HEK293 (cell line): ENCODE data around the gene C20orf204.
A peak's percentile ranks its signal among the peaks of the same experiment; 100 is the strongest.

ENCODE experiments used
- CTCF ChIA-PET: fragments of 350-600 bp; formaldehyde crosslinking; extraction: SDS; loops from one replicate; lab custom pipeline; 2021; ENCODE audit warnings: antibody characterized with exemption; lab: Yijun Ruan, JAX
- POLR2A ChIA-PET: fragments of 300-600 bp; formaldehyde crosslinking; extraction: SDS; loops from one replicate; lab custom pipeline; 2020; ENCODE audit warnings: antibody characterized with exemption, inconsistent platforms; lab: Yijun Ruan, JAX
- H3K27ac ChIP-seq: fragments of 200-500 bp; sonication (Bioruptor generic); 2 replicates; pipeline ENCODE4 v1.5.1; 2014; ENCODE audit warnings: low read depth, low read length, control low read depth, inconsistent platforms; ENCODE audit errors: extremely low read depth
- H3K36me3 ChIP-seq, 2 experiments: fragments of 200-500 bp in 1 of 2; sonication (Bioruptor generic) in 1 of 2; 1 replicate in 1 of 2; 2 replicates in 1 of 2; pipeline ENCODE4 v1.5.1; 2014 to 2017; ENCODE audit warnings: inconsistent platforms in 2 of 2, low read length in 2 of 2; ENCODE audit not compliant: control insufficient read depth in 2 of 2, insufficient read depth in 1 of 2
- H3K4me1 ChIP-seq: fragments of 200-500 bp; sonication (Bioruptor generic); 2 replicates; pipeline ENCODE4 v1.5.1; 2014; ENCODE audit warnings: mild to moderate bottlenecking, low read length, inconsistent platforms; ENCODE audit not compliant: control insufficient read depth, insufficient read depth
- H3K4me3 ChIP-seq: 2 replicates; pipeline ENCODE4 v1.5.1; 2011; ENCODE audit warnings: low read depth, mild to moderate bottlenecking, control low read depth, low read length, moderate library complexity
- H3K9me3 ChIP-seq: fragments of 200-500 bp; sonication (Bioruptor generic); 2 replicates; pipeline ENCODE4 v1.5.1; 2014; ENCODE audit warnings: low read depth, low read length, inconsistent platforms; ENCODE audit not compliant: control insufficient read depth, insufficient read depth
- GLIS1 ChIP-seq: fragments of 450-650 bp; formaldehyde crosslinking; IDR thresholded peaks from 2 replicates; pipeline ENCODE4 v1.5.1; 2016; ENCODE audit warnings: missing biosample characterization, missing genetic modification characterization
- GLIS2 ChIP-seq: fragments of 450-650 bp; formaldehyde crosslinking; IDR thresholded peaks from 2 replicates; pipeline ENCODE4 v1.5.1; 2016; ENCODE audit warnings: missing biosample characterization, missing genetic modification characterization
- HOXA7 ChIP-seq: sonication (generic); formaldehyde crosslinking; IDR thresholded peaks from 2 replicates; pipeline ENCODE4 v1.8.1; 2022; ENCODE audit warnings: missing genetic modification reagents, borderline replicate concordance
- KLF1 ChIP-seq: fragments of 450-650 bp; formaldehyde crosslinking; IDR thresholded peaks from 2 replicates; pipeline ENCODE4 v1.5.1; 2016; ENCODE audit warnings: missing biosample characterization, missing genetic modification characterization
- PRDM1 ChIP-seq: fragments of 450-650 bp; formaldehyde crosslinking; IDR thresholded peaks from 2 replicates; pipeline ENCODE4; 2016; ENCODE audit warnings: missing biosample characterization, missing genetic modification characterization
- SP2 ChIP-seq: fragments of 450-650 bp; formaldehyde crosslinking; IDR thresholded peaks from 2 replicates; pipeline ENCODE4 v1.5.1; 2016; ENCODE audit warnings: missing biosample characterization, missing genetic modification characterization
- YY2 ChIP-seq: fragments of 450-650 bp; formaldehyde crosslinking; IDR thresholded peaks from 2 replicates; pipeline ENCODE4 v1.5.1; 2016; ENCODE audit warnings: missing biosample characterization, missing genetic modification characterization
- ZBTB17 ChIP-seq: fragments of 450-650 bp; formaldehyde crosslinking; IDR thresholded peaks from 2 replicates; pipeline ENCODE4 v1.5.1; 2016; ENCODE audit warnings: missing biosample characterization, missing genetic modification characterization
- ZNF10 ChIP-seq: fragments of 450-650 bp; formaldehyde crosslinking; IDR thresholded peaks from 2 replicates; pipeline ENCODE4 v1.5.1; 2017; ENCODE audit warnings: missing biosample characterization, missing genetic modification characterization
- ZNF138 ChIP-seq: fragments of 450-650 bp; formaldehyde crosslinking; IDR thresholded peaks from 2 replicates; pipeline ENCODE4 v1.5.1; 2016; ENCODE audit warnings: missing biosample characterization, missing genetic modification characterization, borderline replicate concordance
- ZNF211 ChIP-seq: fragments of 450-650 bp; formaldehyde crosslinking; IDR thresholded peaks from 2 replicates; pipeline ENCODE4 v1.5.1; 2016; ENCODE audit warnings: low read depth, missing biosample characterization, missing genetic modification characterization
- ZNF292 ChIP-seq: fragments of 450-650 bp; formaldehyde crosslinking; IDR thresholded peaks from 2 replicates; pipeline ENCODE4 v1.5.1; 2016; ENCODE audit warnings: low read depth, missing biosample characterization, missing genetic modification characterization, borderline replicate concordance
- ZNF341 ChIP-seq: fragments of 450-650 bp; formaldehyde crosslinking; IDR thresholded peaks from 2 replicates; pipeline ENCODE4; 2016; ENCODE audit warnings: low read depth, missing biosample characterization, missing genetic modification characterization
- TF ChIP-seq, protein P1 (sequence below): fragments of 450-650 bp; formaldehyde crosslinking; IDR thresholded peaks from 2 replicates; pipeline ENCODE4 v1.5.1; 2016; ENCODE audit warnings: missing biosample characterization, missing genetic modification characterization
- TF ChIP-seq, protein P2 (sequence below): fragments of 450-650 bp; formaldehyde crosslinking; IDR thresholded peaks from 2 replicates; pipeline ENCODE4 v1.5.1; 2016; ENCODE audit warnings: missing biosample characterization, missing genetic modification characterization
- TF ChIP-seq, protein P3 (sequence below): sonication (generic); formaldehyde crosslinking; IDR thresholded peaks from 2 replicates; pipeline ENCODE4 v1.8.1; 2022; ENCODE audit warnings: mild to moderate bottlenecking, moderate library complexity, missing genetic modification reagents
- TF ChIP-seq, protein P4 (sequence below): fragments of 450-650 bp; formaldehyde crosslinking; IDR thresholded peaks from 2 replicates; pipeline ENCODE4 v1.5.1; 2017; ENCODE audit warnings: missing biosample characterization, missing genetic modification characterization

C20orf204 gene

DNA sequence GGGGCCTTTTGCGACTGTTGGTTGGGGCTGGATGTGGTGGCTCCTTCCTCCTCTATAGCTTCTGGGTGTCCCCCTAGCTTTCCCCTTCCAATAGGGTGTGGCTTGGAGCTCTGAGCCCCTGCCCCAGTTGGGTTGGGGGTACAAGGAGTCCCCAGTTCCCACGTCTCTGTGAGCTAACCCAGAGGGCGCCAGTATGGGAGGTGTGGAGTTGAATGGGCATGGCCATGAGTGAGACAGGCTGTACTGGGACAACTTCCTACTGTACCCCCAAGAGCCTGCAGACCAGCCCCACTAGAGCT, 1.2 kb downstream of the C20orf204 start:
- Histone ChIP-seq H3K4me3 (no peak overlapping the region), H3K4me1 (peaks cover 7% of the 10 kb centered on the region; the same call in 1 of the 2 replicates), H3K9me3 (no peaks in the 10 kb centered on the region), H3K27ac (no peak overlapping the region), H3K36me3 (peaks cover 0 to 30% of the 10 kb centered on the region in 2 experiments; a peak in 2 of 3 replicates)
- ChIA-PET CTCF (interaction anchor here (0.7 to 2.1 kb wide), 4 partner anchors 18 to 187 kb away, joined by 3 to 6 read pairs (median 4); partner anchors contain the start of gene PRPF6), POLR2A (no interaction called here)
- TF ChIP-seq, protein P1, sequence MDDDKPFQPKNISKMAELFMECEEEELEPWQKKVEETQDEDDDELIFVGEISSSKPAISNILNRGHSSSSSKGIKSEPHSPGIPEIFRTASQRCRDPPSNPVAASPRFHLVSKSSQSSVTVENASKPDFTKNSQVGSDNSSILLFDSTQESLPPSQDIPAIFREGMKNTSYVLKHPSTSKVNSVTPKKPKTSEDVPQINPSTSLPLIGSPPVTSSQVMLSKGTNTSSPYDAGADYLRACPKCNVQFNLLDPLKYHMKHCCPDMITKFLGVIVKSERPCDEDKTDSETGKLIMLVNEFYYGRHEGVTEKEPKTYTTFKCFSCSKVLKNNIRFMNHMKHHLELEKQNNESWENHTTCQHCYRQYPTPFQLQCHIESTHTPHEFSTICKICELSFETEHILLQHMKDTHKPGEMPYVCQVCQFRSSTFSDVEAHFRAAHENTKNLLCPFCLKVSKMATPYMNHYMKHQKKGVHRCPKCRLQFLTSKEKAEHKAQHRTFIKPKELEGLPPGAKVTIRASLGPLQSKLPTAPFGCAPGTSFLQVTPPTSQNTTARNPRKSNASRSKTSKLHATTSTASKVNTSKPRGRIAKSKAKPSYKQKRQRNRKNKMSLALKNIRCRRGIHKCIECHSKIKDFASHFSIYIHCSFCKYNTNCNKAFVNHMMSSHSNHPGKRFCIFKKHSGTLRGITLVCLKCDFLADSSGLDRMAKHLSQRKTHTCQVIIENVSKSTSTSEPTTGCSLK, result no peak
- TF ChIP-seq ZNF292 (tag by site-specific recombination) (no peak), ZNF138 (tag by site-specific recombination) (no peak), HOXA7 (CRISPR knock-in tag) (no peak), YY2 (tag by site-specific recombination) (no peak), PRDM1 (tag by site-specific recombination) (no peak)
- TF ChIP-seq, protein P2, sequence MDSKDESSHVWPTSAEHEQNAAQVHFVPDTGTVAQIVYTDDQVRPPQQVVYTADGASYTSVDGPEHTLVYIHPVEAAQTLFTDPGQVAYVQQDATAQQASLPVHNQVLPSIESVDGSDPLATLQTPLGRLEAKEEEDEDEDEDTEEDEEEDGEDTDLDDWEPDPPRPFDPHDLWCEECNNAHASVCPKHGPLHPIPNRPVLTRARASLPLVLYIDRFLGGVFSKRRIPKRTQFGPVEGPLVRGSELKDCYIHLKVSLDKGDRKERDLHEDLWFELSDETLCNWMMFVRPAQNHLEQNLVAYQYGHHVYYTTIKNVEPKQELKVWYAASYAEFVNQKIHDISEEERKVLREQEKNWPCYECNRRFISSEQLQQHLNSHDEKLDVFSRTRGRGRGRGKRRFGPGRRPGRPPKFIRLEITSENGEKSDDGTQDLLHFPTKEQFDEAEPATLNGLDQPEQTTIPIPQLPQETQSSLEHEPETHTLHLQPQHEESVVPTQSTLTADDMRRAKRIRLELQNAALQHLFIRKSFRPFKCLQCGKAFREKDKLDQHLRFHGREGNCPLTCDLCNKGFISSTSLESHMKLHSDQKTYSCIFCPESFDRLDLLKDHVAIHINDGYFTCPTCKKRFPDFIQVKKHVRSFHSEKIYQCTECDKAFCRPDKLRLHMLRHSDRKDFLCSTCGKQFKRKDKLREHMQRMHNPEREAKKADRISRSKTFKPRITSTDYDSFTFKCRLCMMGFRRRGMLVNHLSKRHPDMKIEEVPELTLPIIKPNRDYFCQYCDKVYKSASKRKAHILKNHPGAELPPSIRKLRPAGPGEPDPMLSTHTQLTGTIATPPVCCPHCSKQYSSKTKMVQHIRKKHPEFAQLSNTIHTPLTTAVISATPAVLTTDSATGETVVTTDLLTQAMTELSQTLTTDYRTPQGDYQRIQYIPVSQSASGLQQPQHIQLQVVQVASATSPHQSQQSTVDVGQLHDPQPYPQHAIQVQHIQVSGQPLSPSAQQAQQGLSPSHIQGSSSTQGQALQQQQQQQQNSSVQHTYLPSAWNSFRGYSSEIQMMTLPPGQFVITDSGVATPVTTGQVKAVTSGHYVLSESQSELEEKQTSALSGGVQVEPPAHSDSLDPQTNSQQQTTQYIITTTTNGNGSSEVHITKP (tag by site-specific recombination), result no peak
- TF ChIP-seq, protein P3, sequence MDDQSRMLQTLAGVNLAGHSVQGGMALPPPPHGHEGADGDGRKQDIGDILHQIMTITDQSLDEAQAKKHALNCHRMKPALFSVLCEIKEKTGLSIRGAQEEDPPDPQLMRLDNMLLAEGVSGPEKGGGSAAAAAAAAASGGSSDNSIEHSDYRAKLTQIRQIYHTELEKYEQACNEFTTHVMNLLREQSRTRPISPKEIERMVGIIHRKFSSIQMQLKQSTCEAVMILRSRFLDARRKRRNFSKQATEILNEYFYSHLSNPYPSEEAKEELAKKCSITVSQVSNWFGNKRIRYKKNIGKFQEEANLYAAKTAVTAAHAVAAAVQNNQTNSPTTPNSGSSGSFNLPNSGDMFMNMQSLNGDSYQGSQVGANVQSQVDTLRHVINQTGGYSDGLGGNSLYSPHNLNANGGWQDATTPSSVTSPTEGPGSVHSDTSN (CRISPR knock-in tag), result no peak

DNA sequence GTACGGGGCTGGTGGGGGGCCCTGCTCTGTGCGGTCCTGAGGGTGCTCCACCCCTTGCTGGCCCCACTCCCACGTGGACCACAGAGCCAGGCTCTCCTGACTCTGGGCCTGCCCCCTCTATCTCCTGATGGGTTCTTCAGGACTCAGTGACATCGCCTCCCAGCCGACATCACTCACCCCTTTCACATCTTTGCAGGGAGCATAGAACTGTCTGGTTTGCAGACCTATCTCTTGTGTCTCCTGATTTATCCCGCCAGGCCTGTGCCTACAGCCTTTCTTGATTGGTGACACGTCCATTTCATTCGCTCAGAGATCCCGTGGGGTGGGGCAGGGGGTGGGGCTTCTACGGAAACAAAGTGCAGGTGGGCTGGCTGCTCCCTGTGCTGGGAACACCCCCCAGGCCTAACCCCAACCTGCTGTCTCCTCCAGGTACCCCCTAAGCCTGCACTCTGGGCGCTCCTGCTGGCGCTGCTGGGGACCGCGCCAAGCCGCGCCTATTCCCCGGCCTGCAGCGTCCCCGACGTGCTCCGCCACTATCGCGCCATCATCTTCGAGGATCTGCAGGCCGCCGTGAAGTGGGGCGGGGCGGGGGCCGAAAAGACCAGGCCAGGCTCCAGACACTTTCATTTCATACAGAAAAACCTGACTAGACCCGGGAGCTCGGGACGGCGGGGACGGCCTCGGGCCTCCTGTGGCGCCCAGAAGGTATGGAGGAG, 1.7 kb downstream of the C20orf204 start:
- H3K4me3 ChIP-seq, result no peak overlapping the region
- POLR2A ChIA-PET, result interaction anchor here (1.0 to 2.9 kb wide), 3 partner anchors 25 to 57 kb away, joined by 4 to 11 read pairs (median 5); partner anchors contain the start of genes LKAAEAR1, PRPF6 and TCEA2

More for the DNA sequence above, 1.7 kb downstream of the C20orf204 start:
- Histone ChIP-seq H3K27ac (no peak overlapping the region), H3K4me1 (peaks cover 7% of the 10 kb centered on the region; the same call in 1 of the 2 replicates), H3K9me3 (no peaks in the 10 kb centered on the region), H3K36me3 (peaks cover 0 to 25% of the 10 kb centered on the region in 2 experiments; a peak in 2 of 3 replicates)
- TF ChIP-seq ZBTB17 (tag by site-specific recombination) (peak; percentile 67), ZNF211 (tag by site-specific recombination) (no peak), GLIS1 (peak; percentile 52), SP2 (tag by site-specific recombination) (peak; percentile 50), ZNF341 (tag by site-specific recombination) (peak; percentile 41), GLIS2 (tag by site-specific recombination) (peak; percentile 71; the same call in 1 of the 2 replicates), KLF1 (tag by site-specific recombination) (peak; percentile 30; the same call in 1 of the 2 replicates), ZNF10 (tag by site-specific recombination) (no peak)
- TF ChIP-seq, protein P4, sequence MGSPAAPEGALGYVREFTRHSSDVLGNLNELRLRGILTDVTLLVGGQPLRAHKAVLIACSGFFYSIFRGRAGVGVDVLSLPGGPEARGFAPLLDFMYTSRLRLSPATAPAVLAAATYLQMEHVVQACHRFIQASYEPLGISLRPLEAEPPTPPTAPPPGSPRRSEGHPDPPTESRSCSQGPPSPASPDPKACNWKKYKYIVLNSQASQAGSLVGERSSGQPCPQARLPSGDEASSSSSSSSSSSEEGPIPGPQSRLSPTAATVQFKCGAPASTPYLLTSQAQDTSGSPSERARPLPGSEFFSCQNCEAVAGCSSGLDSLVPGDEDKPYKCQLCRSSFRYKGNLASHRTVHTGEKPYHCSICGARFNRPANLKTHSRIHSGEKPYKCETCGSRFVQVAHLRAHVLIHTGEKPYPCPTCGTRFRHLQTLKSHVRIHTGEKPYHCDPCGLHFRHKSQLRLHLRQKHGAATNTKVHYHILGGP (tag by site-specific recombination), result no peak
- CTCF ChIA-PET, result interaction anchor here (0.8 to 4.4 kb wide), 8 partner anchors 20 to 83 kb away, joined by 3 to 39 read pairs (median 4); partner anchors contain the start of genes PRPF6 and SAMD10
